ENCODE data around the gene SDK2.

The SDK2 gene

GRCh38 chr17:73653810-73654209, 9.6 kb upstream of the SDK2 start:
- no peak for DNase-seq (ENCODE audit: low spot score)

- no peak for DNase-seq (ENCODE audit: low spot score)
Observed at GRCh38 chr17:73652886-73653480, 8.7 kb upstream of the SDK2 start.

- DNase-seq (ENCODE audit: low spot score), result no peak
Observed at GRCh38 chr17:73650617-73651200, 6.5 kb upstream of the SDK2 start.

GRCh38 chr17:73650140-73650539, 5.9 kb upstream of the SDK2 start:
- no peak for DNase-seq (ENCODE audit: low spot score)

GRCh38 chr17:73648974-73649373, 4.7 kb upstream of the SDK2 start:
- DNase-seq (ENCODE audit: low spot score), result no peak

- no peak for DNase-seq (ENCODE audit: low spot score)
Observed at GRCh38 chr17:73648543-73648820, 4.2 kb upstream of the SDK2 start.

- no peak for DNase-seq (ENCODE audit: low spot score)
Observed at GRCh38 chr17:73647772-73648542, 3.7 kb upstream of the SDK2 start.

- no peak for DNase-seq (ENCODE audit: low spot score)
Observed at GRCh38 chr17:73647301-73647695, 3.1 kb upstream of the SDK2 start.

GRCh38 chr17:73646409-73647300, 2.4 kb upstream of the SDK2 start:
- no peak for DNase-seq (ENCODE audit: low spot score)

GRCh38 chr17:73645050-73645871, 1.0 kb upstream of the SDK2 start:
- no peak for DNase-seq (ENCODE audit: low spot score)

- DNase-seq (ENCODE audit: low spot score), result no peak
Observed at GRCh38 chr17:73643852-73644144, 447 bp downstream of the SDK2 start.

GRCh38 chr17:73643001-73643851, 1.0 kb downstream of the SDK2 start:
- no peak for DNase-seq (ENCODE audit: low spot score)

- no peak for DNase-seq (ENCODE audit: low spot score)
Observed at GRCh38 chr17:73642659-73643000, 1.6 kb downstream of the SDK2 start.

GRCh38 chr17:73641826-73642600, 2.2 kb downstream of the SDK2 start:
- DNase-seq (ENCODE audit: low spot score), result no peak

GRCh38 chr17:73640691-73641090, 3.6 kb downstream of the SDK2 start:
- no peak for DNase-seq (ENCODE audit: low spot score)

GRCh38 chr17:73639932-73640331, 4.3 kb downstream of the SDK2 start:
- no peak for DNase-seq (ENCODE audit: low spot score)

- no peak for DNase-seq (ENCODE audit: low spot score)
Observed at GRCh38 chr17:73639322-73639721, 4.9 kb downstream of the SDK2 start.

GRCh38 chr17:73638556-73638955, 5.7 kb downstream of the SDK2 start:
- no peak for DNase-seq (ENCODE audit: low spot score)

GRCh38 chr17:73637866-73638265, 6.4 kb downstream of the SDK2 start:
- DNase-seq (ENCODE audit: low spot score), result no peak

- DNase-seq (ENCODE audit: low spot score), result no peak
Observed at GRCh38 chr17:73635101-73635817, 9.0 kb downstream of the SDK2 start.
